SU-DHL-6 (cell line): Measurements from ENCODE around the gene CTRL.

ENCODE experiments used
- CTCF ChIP-seq: fragments of 200-600 bp; sonication (generic); IDR thresholded peaks from one replicate; pipeline ENCODE4 v1.5.1; 2017; ENCODE audit warnings: antibody characterized with exemption, mild to moderate bottlenecking, low read length, moderate library complexity; ENCODE audit not compliant: insufficient read depth, poor library complexity, severe bottlenecking
- EZH2phosphoT487 ChIP-seq: fragments of 200-600 bp; sonication (generic), shearing (Covaris generic); conservative IDR thresholded peaks from 2 replicates; pipeline ENCODE4 v1.6.1; 2018; ENCODE audit warnings: mild to moderate bottlenecking, antibody characterized with exemption, low read length, moderate library complexity, mixed read lengths

GRCh38 chr16:67915831-67916723 lies 15.6 kb downstream of the CTRL start:
- TF ChIP-seq CTCF (no peak), EZH2phosphoT487 (no peak)
